Upper lobe of left lung (tissue), 6 donors: ENCODE measurements around the gene MRM3. TPM values are rescaled to one million over a fixed set of nuclear protein-coding genes. Genes with fewer than 3 reads are reported as not detected.

Experiments used
- ATAC-seq, 2 donors: fragments of 200-7000 bp; cut with Tn5 transposase; one replicate each; pipeline ENCODE4 v1.9.1; 2022; ENCODE audit warnings: mild to moderate bottlenecking in 2 of 2, moderate library complexity in 2 of 2; ENCODE audit not compliant: low FRiP score in 2 of 2
- DNase-seq, 2 donors: peaks; one replicate each; pipeline ENCODE4 v3.0.0-alpha.2; 2019 to 2020
- H3K27ac ChIP-seq, 4 donors: fragments of 200-600 bp; sonication (generic); one replicate each; pipeline ENCODE4 v1.5.1; 2016 to 2019
- H3K27me3 ChIP-seq, 4 donors: fragments of 200-600 bp; sonication (generic); one replicate each; pipeline ENCODE4 v1.5.1; 2017 to 2019
- H3K36me3 ChIP-seq, 4 donors: fragments of 200-600 bp; sonication (generic); one replicate each; pipeline ENCODE4 v1.5.1; 2016 to 2019
- H3K4me1 ChIP-seq, 4 donors: fragments of 200-600 bp; sonication (generic); one replicate each; pipeline ENCODE4 v1.5.1; 2018 to 2019
- H3K4me3 ChIP-seq, 4 donors: fragments of 200-600 bp; sonication (generic); one replicate each; pipeline ENCODE4 v1.5.1; 2017 to 2019; ENCODE audit warnings: mild to moderate bottlenecking in 2 of 4, moderate library complexity in 1 of 4
- H3K9me3 ChIP-seq, 4 donors: fragments of 200-600 bp; sonication (generic); one replicate each; pipeline ENCODE4 v1.5.1; 2018 to 2019
- EP300 ChIP-seq, 4 donors: sonication (generic); formaldehyde crosslinking; IDR thresholded peaks; one replicate each; pipeline ENCODE4 v1.5.1; 2017; ENCODE audit warnings: antibody characterized with exemption in 4 of 4, control low read depth in 2 of 4
- POLR2A ChIP-seq, 4 donors: fragments of 450-650 bp; IDR thresholded peaks; one replicate each; pipeline ENCODE4 v1.5.1; 2016 to 2017; ENCODE audit warnings: antibody characterized with exemption in 4 of 4, mild to moderate bottlenecking in 2 of 4
- POLR2AphosphoS5 ChIP-seq, 2 donors: sonication (generic); formaldehyde crosslinking; IDR thresholded peaks; one replicate each; pipeline ENCODE4 v1.5.1; 2017; ENCODE audit warnings: antibody characterized with exemption in 2 of 2
- WGBS, 2 donors: methylation state at CpG; one replicate each; pipeline ENCODE4 v1.1.5; 2017 to 2018; 5-methylcytosine and 5-hydroxymethylcytosine counted together
- total RNA-seq, 6 donors: library from RNA; depleted of rRNA in 4 of 6; stranded (reverse); fragments of >200 nt in 4 of 6; gene quantifications; one replicate each; pipeline versions ENCODE4 v1.1.0 to v1.2.1, GENCODE V29; 2016 to 2021
- TF ChIP-seq, protein P1 (sequence below), 6 experiments: fragments of 450-650 bp in 4 of 6; fragments of 200-600 bp in 2 of 6; sonication (generic) in 2 of 6; IDR thresholded peaks; one replicate each; pipeline ENCODE4 v1.5.1; 2016 to 2019; ENCODE audit warnings: antibody characterized with exemption in 6 of 6
- donor health status: DM: no; HTN: no; CAD: no; lungs with moderate emphysema.
- donor health status: DM: no; HTN: yes; CAD: no; lungs with severe emphysema.

The MRM3 gene
- total RNA-seq, 6 donors from 2014 or later: 9.8 to 17.8 (median 13.2) TPM

DNA sequence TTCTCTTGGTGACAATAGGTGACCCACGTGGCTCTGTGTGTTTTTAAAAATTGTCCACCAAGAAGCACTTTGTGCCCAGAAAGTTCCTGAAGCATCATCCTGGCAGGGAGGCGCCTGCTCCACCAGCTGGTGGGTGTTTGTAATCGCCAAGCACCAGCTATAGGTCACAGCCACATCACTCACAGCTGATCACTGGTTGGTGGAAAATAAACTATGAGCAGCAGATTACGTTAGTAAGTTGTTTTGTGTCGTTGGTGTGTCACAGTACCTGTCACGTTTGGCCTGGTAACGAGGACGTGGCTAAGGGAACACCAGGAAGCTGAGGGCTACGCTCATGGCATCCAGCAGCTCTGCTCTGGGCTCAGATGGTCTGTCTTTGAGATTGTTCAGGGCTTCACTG lies 10.1 kb downstream of the MRM3 start:
- TF ChIP-seq EP300 (IDR thresholded peaks at IDR 0.05): no peak
- no peak for TF ChIP-seq POLR2A (IDR thresholded peaks at IDR 0.05)
- TF ChIP-seq POLR2AphosphoS5 (IDR thresholded peaks at IDR 0.05): no peak
- TF ChIP-seq, protein P1, sequence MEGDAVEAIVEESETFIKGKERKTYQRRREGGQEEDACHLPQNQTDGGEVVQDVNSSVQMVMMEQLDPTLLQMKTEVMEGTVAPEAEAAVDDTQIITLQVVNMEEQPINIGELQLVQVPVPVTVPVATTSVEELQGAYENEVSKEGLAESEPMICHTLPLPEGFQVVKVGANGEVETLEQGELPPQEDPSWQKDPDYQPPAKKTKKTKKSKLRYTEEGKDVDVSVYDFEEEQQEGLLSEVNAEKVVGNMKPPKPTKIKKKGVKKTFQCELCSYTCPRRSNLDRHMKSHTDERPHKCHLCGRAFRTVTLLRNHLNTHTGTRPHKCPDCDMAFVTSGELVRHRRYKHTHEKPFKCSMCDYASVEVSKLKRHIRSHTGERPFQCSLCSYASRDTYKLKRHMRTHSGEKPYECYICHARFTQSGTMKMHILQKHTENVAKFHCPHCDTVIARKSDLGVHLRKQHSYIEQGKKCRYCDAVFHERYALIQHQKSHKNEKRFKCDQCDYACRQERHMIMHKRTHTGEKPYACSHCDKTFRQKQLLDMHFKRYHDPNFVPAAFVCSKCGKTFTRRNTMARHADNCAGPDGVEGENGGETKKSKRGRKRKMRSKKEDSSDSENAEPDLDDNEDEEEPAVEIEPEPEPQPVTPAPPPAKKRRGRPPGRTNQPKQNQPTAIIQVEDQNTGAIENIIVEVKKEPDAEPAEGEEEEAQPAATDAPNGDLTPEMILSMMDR (IDR thresholded peaks at IDR 0.05): no peak
- no peak overlapping the region for H3K4me3 ChIP-seq
- H3K36me3 ChIP-seq: peaks cover 14 to 49% (median 37%) of the 10 kb centered on the region in 4 donors
- ATAC-seq: no peak
- H3K9me3 ChIP-seq: no peaks in the 10 kb centered on the region
- H3K4me1 ChIP-seq: peaks cover 2 to 13% (median 8%) of the 10 kb centered on the region in 4 donors
- no peak for DNase-seq
- H3K27ac ChIP-seq: no peak overlapping the region
- 79 to 85% methylated on average over 9 of the region's 9 CpGs for WGBS, 2 donors
- no peaks in the 10 kb centered on the region for H3K27me3 ChIP-seq

DNA sequence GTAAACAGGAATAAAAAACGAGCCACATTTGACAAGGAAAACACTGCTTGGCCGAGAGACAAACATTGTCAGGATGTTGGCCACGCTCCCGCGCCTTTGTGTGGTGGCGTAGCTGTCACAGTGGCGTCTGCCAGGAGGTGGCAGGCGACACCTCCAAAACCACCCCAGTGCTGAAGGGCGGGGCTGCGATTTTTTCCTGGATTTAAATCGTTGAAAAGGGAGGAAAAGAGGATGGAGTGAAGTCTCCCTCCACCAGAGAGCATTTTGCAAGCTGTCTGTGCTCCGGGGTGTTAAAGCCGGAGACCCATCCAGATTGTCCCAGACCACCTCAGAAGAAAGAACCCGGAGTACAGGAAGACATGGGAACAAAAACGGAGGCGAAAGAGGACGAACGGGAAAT lies 12.7 kb downstream of the MRM3 start:
- ATAC-seq: peak; percentile 66 to 74
- no peak for TF ChIP-seq POLR2A (IDR thresholded peaks at IDR 0.05)
- TF ChIP-seq EP300 (IDR thresholded peaks at IDR 0.05): no peak
- peak; percentile 38 to 46 for TF ChIP-seq POLR2AphosphoS5 (IDR thresholded peaks at IDR 0.05)
- TF ChIP-seq, protein P1 (IDR thresholded peaks at IDR 0.05): peak; percentile 74 to 92 (median 85)
- Histone ChIP-seq H3K27ac (peak overlapping the region in 3 of 4 donors; percentile 11 to 68 (median 57)), H3K9me3 (no peaks in the 10 kb centered on the region), H3K36me3 (peaks cover 5 to 25% (median 16%) of the 10 kb centered on the region in 4 donors), H3K27me3 (no peaks in the 10 kb centered on the region), H3K4me1 (peaks cover 2 to 14% (median 10%) of the 10 kb centered on the region in 4 donors), H3K4me3 (peak overlapping the region in 2 of 4 donors; percentile 19 to 34)
- peak; percentile 71 to 76 for DNase-seq
- 4 to 11% methylated on average over 18 of the region's 18 CpGs for WGBS, 2 donors

DNA sequence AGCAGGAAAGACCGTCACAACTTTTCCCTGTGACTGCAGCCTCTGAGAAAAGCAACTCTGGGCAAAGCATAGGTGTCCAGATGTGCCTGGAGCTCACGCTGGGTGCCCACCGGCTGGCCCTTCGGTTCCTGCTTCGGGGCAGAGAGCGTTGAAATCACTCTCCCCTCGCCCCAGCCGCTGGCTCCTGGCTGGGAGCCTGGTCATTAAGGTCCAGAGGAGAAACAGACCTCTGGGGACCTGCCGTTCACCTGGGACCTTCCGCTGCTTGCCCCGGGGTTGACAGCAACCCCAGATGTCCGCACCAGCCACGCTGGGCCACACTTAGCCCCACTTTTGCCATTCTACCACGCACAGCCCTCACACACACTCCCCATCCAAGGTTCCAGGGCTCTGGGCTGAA lies 13.1 kb downstream of the MRM3 start:
- Histone ChIP-seq H3K36me3 (peaks cover 5 to 25% (median 16%) of the 10 kb centered on the region in 4 donors), H3K9me3 (no peaks in the 10 kb centered on the region), H3K4me1 (peaks cover 2 to 14% (median 10%) of the 10 kb centered on the region in 4 donors), H3K27me3 (no peaks in the 10 kb centered on the region), H3K27ac (peak overlapping the region in 3 of 4 donors; percentile 11 to 68 (median 57)), H3K4me3 (peak overlapping the region in 2 of 4 donors; percentile 19 to 34)
- ATAC-seq (no peak), DNase-seq (peak in 1 of 2 donors; percentile 49)
- TF ChIP-seq, protein P1 (IDR thresholded peaks at IDR 0.05): no peak
- TF ChIP-seq POLR2A (IDR thresholded peaks at IDR 0.05): no peak
- TF ChIP-seq POLR2AphosphoS5 (IDR thresholded peaks at IDR 0.05): no peak
- no peak for TF ChIP-seq EP300 (IDR thresholded peaks at IDR 0.05)
- WGBS, 2 donors: 44 to 69% methylated on average over 9 to 13 of the region's 14 CpGs

- ATAC-seq (no peak), DNase-seq (no peak)
- H3K27ac ChIP-seq: peak overlapping the region in 2 of 4 donors; percentile 57 to 68
- no peaks in the 10 kb centered on the region for H3K27me3 ChIP-seq
- H3K36me3 ChIP-seq: peaks cover 5 to 28% (median 18%) of the 10 kb centered on the region in 4 donors
- WGBS, 2 donors: 72 to 88% methylated on average over 9 of the region's 9 CpGs
- H3K4me3 ChIP-seq: no peak overlapping the region
- H3K9me3 ChIP-seq: no peaks in the 10 kb centered on the region
- TF ChIP-seq POLR2A (IDR thresholded peaks at IDR 0.05) (no peak), POLR2AphosphoS5 (IDR thresholded peaks at IDR 0.05) (no peak), EP300 (IDR thresholded peaks at IDR 0.05) (no peak)
- TF ChIP-seq, protein P1 (IDR thresholded peaks at IDR 0.05): no peak
- peaks cover 2 to 14% (median 10%) of the 10 kb centered on the region in 4 donors for H3K4me1 ChIP-seq
Observed at GRCh38 chr17:795721-796120, 13.6 kb downstream of the MRM3 start.

DNA sequence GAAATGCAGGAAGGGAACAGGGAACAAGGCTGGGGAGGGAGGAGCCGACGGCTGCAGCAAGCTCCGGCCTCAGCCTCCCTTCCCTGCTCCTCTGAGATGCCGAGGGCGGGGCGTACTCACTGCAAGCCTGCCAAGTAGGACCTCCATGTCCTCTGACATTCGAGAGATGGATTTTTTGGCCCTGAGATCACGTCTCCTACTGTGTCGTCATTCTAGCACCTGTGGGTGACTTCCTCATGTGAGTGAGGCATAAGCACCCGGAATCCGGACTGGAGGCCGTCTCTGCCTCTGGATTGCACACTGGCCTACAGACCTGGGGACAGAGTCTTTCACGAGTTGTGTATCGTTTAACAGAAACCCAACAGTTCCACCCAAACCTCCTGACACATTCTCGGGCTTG lies 14.5 kb downstream of the MRM3 start:
- ATAC-seq (no peak), DNase-seq (no peak)
- TF ChIP-seq, protein P1 (IDR thresholded peaks at IDR 0.05): no peak
- no peak for TF ChIP-seq POLR2AphosphoS5 (IDR thresholded peaks at IDR 0.05)
- no peak for TF ChIP-seq POLR2A (IDR thresholded peaks at IDR 0.05)
- TF ChIP-seq EP300 (IDR thresholded peaks at IDR 0.05): no peak
- no peaks in the 10 kb centered on the region for H3K27me3 ChIP-seq
- no peaks in the 10 kb centered on the region for H3K9me3 ChIP-seq
- H3K4me3 ChIP-seq: no peak overlapping the region
- H3K36me3 ChIP-seq: peaks cover 5 to 23% (median 18%) of the 10 kb centered on the region in 4 donors
- H3K4me1 ChIP-seq: peaks cover 2 to 14% (median 10%) of the 10 kb centered on the region in 4 donors
- H3K27ac ChIP-seq: peak overlapping the region in 1 of 4 donors; percentile 41
- 66 to 83% methylated on average over 14 to 15 of the region's 15 CpGs for WGBS, 2 donors
